Left lung (tissue), 14 donors: Measurements from ENCODE around the gene TUBGCP4. TPM values are rescaled to one million over a fixed set of nuclear protein-coding genes. Genes with fewer than 3 reads are reported as not detected.

Source experiments
- ATAC-seq: fragments of 200-7000 bp; cut with Tn5 transposase; one replicate; pipeline ENCODE4 v1.9.1; 2020; ENCODE audit warnings: moderate library complexity
- DNase-seq, 4 donors: peaks; one replicate each; pipeline ENCODE4 v3.0.0-alpha.2; 2013 to 2020
- H3K27ac ChIP-seq, 2 donors: fragments of 200-600 bp; sonication (generic) in 1 of 2; one replicate each; pipeline versions ENCODE4 v1.5.0 to v1.8.0; 2020 to 2021
- H3K27me3 ChIP-seq, 2 donors: fragments of 200-600 bp; sonication (generic) in 1 of 2; one replicate each; pipeline versions ENCODE4 v1.5.0 to v1.8.0; 2020 to 2021
- H3K36me3 ChIP-seq, 2 donors: fragments of 200-600 bp; sonication (generic) in 1 of 2; one replicate each; pipeline versions ENCODE4 v1.5.0 to v1.8.0; 2020 to 2021
- H3K4me1 ChIP-seq, 2 donors: fragments of 200-600 bp; one replicate each; pipeline ENCODE4 v1.8.0; 2021
- H3K4me3 ChIP-seq, 2 donors: fragments of 200-600 bp; sonication (generic) in 1 of 2; one replicate each; pipeline versions ENCODE4 v1.5.0 to v1.8.0; 2020 to 2021; ENCODE audit warnings: mild to moderate bottlenecking in 1 of 2
- H3K9me3 ChIP-seq, 2 donors: fragments of 200-600 bp; sonication (generic) in 1 of 2; one replicate each; pipeline versions ENCODE4 v1.5.0 to v1.8.0; 2020 to 2021
- CTCF ChIP-seq, 2 donors: fragments of 200-600 bp; sonication (generic) in 1 of 2; IDR thresholded peaks; one replicate each; pipeline versions ENCODE4 v1.5.0 to v1.8.0; 2021; ENCODE audit warnings: antibody characterized with exemption in 2 of 2
- intact Hi-C, 2 donors: fragments of 100-400 bp; cut with DNase I; formaldehyde crosslinking; loops; one replicate each; pipeline versions ENCODE4 v1.11.2 to v1.14.2; 2022
- long read RNA-seq, 12 donors: library from polyadenylated mRNA in 2 of 12; unstranded in 2 of 12; transcript quantifications; one replicate each; pipeline ENCODE4 v2.0.0 and lab custom pipeline, GENCODE V29; 2019 to 2026
- polyA plus RNA-seq, 6 donors: library from polyadenylated mRNA; unstranded; fragments of 120-200 nt; gene quantifications; one replicate each; pipeline ENCODE4 v1.2.1, GENCODE V29; 2013; ENCODE audit not compliant: insufficient read length in 6 of 6
- total RNA-seq, 2 donors: library from RNA; stranded (reverse); fragmentation: NEBNext Ultra II Directional; extraction: Animal tissue kit (Norgen Biotek cat#: 25700); gene quantifications; one replicate each; pipeline ENCODE4 v1.2.1, GENCODE V29; 2021
- donor health status: DM: no; HTN: yes; CAD: no.
- donor health status: DM: no; HTN: no; CAD: no.

The TUBGCP4 gene
- total RNA-seq (10 to 100 TPM; 18.5 to 20.8 TPM), polyA plus RNA-seq (10 to 100 TPM; 23.9 to 29.0 (median 28.1) TPM)
- long read RNA-seq, donor 1, partial matches to known transcripts, result 99 of 99 reads
- long read RNA-seq, donor 1, other reads (novel, unspliced or antisense), result 0 of 99 reads
- long read RNA-seq, donor 2, full-length matches to known transcripts, result 2 of 91 reads
- long read RNA-seq, donor 2, partial matches to known transcripts, result 89 of 91 reads
- long read RNA-seq, donor 2, other reads (novel, unspliced or antisense), result 0 of 91 reads
- long read RNA-seq, donor 3, full-length matches to known transcripts, result 1 of 1 reads
- long read RNA-seq, donor 3, partial matches to known transcripts, result 0 of 1 reads
- long read RNA-seq, donor 3, other reads (novel, unspliced or antisense), result 0 of 1 reads
- long read RNA-seq, donor 4, full-length matches to known transcripts, result 2 of 4 reads
- long read RNA-seq, donor 4, partial matches to known transcripts, result 2 of 4 reads
- long read RNA-seq, donor 4, other reads (novel, unspliced or antisense), result 0 of 4 reads
- long read RNA-seq, donor 5, partial matches to known transcripts, result 52 of 60 reads
- long read RNA-seq, donor 5, other reads (novel, unspliced or antisense), result 7 of 60 reads
- long read RNA-seq, donor 6, result 0 reads
- long read RNA-seq, donor 7, partial matches to known transcripts, result 0 of 1 reads
- long read RNA-seq, donor 7, other reads (novel, unspliced or antisense), result 0 of 1 reads
- long read RNA-seq, donor 8, full-length matches to known transcripts, result 4 of 4 reads
- long read RNA-seq, donor 8, partial matches to known transcripts, result 0 of 4 reads
- long read RNA-seq, donor 8, other reads (novel, unspliced or antisense), result 0 of 4 reads
- long read RNA-seq, donor 9, result 0 reads
- long read RNA-seq, donor 10, partial matches to known transcripts, result 1 of 4 reads
- long read RNA-seq, donor 10, other reads (novel, unspliced or antisense), result 1 of 4 reads
- long read RNA-seq, donor 11, result 0 reads
- long read RNA-seq, donor 12, full-length matches to known transcripts, result 2 of 2 reads
- long read RNA-seq, donor 12, partial matches to known transcripts, result 0 of 2 reads
- long read RNA-seq, donor 12, other reads (novel, unspliced or antisense), result 0 of 2 reads

DNA sequence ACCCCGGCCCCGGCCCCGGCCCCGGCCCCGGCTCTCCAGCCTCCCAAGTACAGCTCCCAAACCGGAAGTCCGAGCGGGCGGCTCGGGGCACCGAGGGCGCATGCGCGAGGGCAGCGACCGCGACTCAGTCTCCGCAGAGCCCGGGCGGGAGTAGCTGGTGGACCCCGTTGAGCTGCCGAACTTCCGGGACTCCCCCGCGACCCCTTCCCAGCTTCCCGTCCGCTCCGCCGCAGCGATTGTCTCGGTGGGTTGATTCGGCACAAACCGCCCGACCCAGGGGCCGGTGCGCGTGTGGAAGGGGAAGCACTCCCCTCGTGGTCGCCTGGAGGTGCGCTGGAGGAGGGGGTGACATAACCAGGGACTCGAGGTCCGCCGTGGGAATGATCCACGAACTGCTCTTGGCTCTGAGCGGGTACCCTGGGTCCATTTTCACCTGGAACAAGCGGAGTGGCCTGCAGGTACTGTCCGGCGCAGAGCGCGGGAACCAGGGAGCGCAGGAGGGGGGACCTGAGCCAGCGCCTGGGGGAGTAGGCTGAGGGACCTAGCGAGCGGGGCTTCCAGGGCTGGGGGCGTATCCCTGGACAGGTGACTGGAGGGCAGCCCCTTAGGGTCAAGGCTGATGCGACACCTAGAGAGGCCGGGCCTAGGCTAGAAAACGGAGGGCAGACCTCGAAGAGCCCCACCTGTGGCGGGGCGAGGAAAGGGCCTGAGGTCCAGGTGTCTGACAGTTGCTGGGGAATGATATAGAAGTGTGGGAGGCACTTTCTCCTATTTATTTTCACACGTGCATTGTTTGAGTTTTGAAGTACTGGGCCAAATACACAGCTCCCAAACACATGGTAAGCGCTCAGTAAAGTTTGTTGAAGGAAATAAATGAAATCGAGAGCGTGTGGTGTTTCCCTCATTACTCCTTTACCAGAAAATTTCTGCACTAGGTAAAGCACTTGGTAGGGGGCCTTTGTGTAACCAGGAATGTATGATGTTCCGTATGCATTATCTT, at the start of gene TUBGCP4, which contains the start of gene ZSCAN29:
TSS of gene TUBGCP4 (plus strand) at position 127 of the 1,000 bp plus-strand sequence. CDS start at position 381, 254 bp downstream.
TSS of gene ZSCAN29 (minus strand) at position 69 of the 1,000 bp plus-strand sequence. CDS start 1,130 bp downstream, outside the sequence.
- Histone ChIP-seq H3K36me3 (peaks cover 0 to 16% of the 10 kb centered on the region in 2 donors), H3K27ac (peak within 1 kb of the TSS; percentile 21 to 74), H3K27me3 (no peaks in the 10 kb centered on the region), H3K9me3 (no peaks in the 10 kb centered on the region), H3K4me1 (peaks cover 15 to 38% of the 10 kb centered on the region in 2 donors), H3K4me3 (peak within 1 kb of the TSS; percentile 89 to 98)
- ATAC-seq (peak; percentile 96), DNase-seq (peak; percentile 76 to 97 (median 86))
- no peak for TF ChIP-seq CTCF (IDR thresholded peaks at IDR 0.05)
- intact Hi-C loops, result no loop called here

DNA sequence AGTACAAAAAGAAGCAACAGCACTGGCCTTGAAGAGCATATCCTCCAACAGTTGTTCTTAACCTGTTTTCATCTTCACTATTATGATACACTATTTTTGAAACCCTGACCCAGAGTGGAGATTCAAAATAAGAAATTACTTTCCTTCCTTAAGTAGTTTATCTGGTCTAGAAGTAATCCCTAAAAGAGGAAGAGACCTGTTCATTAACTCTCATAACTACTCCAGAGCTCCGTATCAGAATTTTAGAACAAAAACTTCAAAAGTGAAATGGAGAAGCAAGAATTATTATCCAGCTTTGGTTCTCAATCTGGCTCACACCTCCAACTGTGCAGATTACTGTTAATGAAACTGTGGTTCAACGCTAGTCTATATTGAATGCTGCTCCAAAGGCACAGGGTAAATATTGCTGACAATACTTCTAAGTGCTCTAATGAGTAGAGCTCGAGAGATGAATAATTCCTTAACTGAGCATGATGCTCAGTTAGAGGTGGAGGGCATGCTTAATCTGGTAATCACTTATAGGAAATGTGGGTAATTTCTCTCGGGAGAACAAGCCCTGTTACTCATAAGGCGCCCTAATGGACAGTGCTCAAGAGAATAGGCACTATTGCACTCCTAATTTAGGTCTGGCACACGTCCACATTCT, 45.7 kb upstream of the TUBGCP4 start:
- ATAC-seq, result no peak
- Histone ChIP-seq H3K4me3 (no peak overlapping the region), H3K27ac (no peak overlapping the region), H3K4me1 (peaks cover 10 to 18% of the 10 kb centered on the region in 2 donors), H3K36me3 (no peaks in the 10 kb centered on the region), H3K27me3 (no peaks in the 10 kb centered on the region), H3K9me3 (no peaks in the 10 kb centered on the region)
- intact Hi-C loops, result no loop called here
- no peak for TF ChIP-seq CTCF (IDR thresholded peaks at IDR 0.05)
- DNase-seq, result no peak

GRCh38 chr15:43329217-43329959, 41.5 kb upstream of the TUBGCP4 start:
- DNase-seq (peak in 2 of 4 donors; percentile 37 to 43), ATAC-seq (peak; percentile 15)
- H3K9me3 ChIP-seq, result no peaks in the 10 kb centered on the region
- peaks cover 10 to 24% of the 10 kb centered on the region in 2 donors for H3K4me1 ChIP-seq
- no peaks in the 10 kb centered on the region for H3K27me3 ChIP-seq
- no peaks in the 10 kb centered on the region for H3K36me3 ChIP-seq
- H3K27ac ChIP-seq, result peak overlapping the region; percentile 92 to 93
- intact Hi-C loops, result no loop called here
- no peak for TF ChIP-seq CTCF (IDR thresholded peaks at IDR 0.05)
- peak overlapping the region; percentile 76 to 79 for H3K4me3 ChIP-seq
